ES-I3 (cell line): ENCODE results near the gene ITPKC.
A peak's percentile ranks its signal among the peaks of the same experiment; 100 is the strongest.
"Not testable (repeated sequence)": the region's sequence is repeated elsewhere in the genome, so short reads cannot be mapped to it uniquely, and the experiment has no call there.

Source experiments
- H3K36me3 ChIP-seq: 2 replicates; pipeline ENCODE4 v1.6.1; 2013; ENCODE audit warnings: mild to moderate bottlenecking, low read length, control low read depth, moderate library complexity; ENCODE audit not compliant: insufficient read depth
- H3K4me1 ChIP-seq: 2 replicates; pipeline ENCODE4 v1.6.1; 2013; ENCODE audit warnings: mild to moderate bottlenecking, control low read depth, low read length; ENCODE audit not compliant: insufficient read depth
- H3K9ac ChIP-seq: 2 replicates; pipeline ENCODE4 v1.6.1; 2013; ENCODE audit warnings: low read depth, mild to moderate bottlenecking, low read length, moderate library complexity
- H3K9me3 ChIP-seq: 2 replicates; pipeline ENCODE4 v1.6.1; 2013; ENCODE audit warnings: mild to moderate bottlenecking, low read length, moderate library complexity; ENCODE audit not compliant: control insufficient read depth, insufficient read depth

The ITPKC gene

DNA sequence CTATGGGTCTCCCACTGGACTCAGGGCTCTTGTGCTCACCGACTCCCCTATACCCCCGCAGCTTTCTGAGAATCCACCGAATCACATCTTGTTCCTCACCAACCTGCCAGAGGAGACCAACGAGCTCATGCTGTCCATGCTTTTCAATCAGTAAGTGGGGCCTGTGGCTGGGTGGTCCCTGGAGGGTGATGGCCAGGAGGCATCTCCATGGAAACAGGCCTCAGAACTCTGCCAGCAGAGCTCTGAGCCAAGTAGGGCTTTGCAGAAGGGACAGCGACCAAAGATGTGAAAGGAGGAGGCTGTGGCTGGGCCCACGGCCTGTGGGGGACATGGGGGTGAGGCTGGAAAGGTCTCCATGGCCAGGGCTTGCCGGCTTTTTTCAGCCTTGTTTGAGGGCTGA lies 46.6 kb downstream of the ITPKC start:
- no peak overlapping the region for H3K9ac ChIP-seq
- no peaks in the 10 kb centered on the region for H3K4me1 ChIP-seq
- H3K9me3 ChIP-seq, result no peaks in the 10 kb centered on the region
- peaks cover 57% of the 10 kb centered on the region for H3K36me3 ChIP-seq

DNA sequence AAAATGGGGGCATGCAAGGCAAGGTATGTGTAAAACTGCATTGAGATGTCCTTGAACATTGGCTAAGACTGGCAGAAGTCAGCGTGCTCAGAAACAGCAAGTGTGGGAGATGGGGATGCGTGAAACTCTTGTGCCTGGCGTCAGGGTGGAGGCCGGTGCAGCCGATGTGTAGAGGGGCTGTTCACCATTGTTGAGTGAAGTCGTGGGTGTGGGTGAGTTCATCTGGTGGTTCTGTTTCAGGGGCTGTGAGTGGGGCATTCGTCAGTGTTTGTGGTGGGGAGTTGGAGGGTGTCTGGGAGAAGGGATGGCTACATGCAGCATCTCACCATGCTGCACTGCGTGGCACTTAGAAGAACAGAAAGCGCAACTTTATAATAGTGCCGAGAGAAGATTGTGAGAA lies 47.1 kb downstream of the ITPKC start:
- Histone ChIP-seq H3K9me3 (no peaks in the 10 kb centered on the region), H3K4me1 (no peaks in the 10 kb centered on the region), H3K36me3 (peaks cover 56% of the 10 kb centered on the region), H3K9ac (no peak overlapping the region)

GRCh38 chr19:40766385-40766784 lies 49.5 kb downstream of the ITPKC start:
- H3K36me3 ChIP-seq, result peaks cover 39% of the 10 kb centered on the region
- H3K9ac ChIP-seq, H3K4me1 ChIP-seq, H3K9me3 ChIP-seq: not testable (repeated sequence)

DNA sequence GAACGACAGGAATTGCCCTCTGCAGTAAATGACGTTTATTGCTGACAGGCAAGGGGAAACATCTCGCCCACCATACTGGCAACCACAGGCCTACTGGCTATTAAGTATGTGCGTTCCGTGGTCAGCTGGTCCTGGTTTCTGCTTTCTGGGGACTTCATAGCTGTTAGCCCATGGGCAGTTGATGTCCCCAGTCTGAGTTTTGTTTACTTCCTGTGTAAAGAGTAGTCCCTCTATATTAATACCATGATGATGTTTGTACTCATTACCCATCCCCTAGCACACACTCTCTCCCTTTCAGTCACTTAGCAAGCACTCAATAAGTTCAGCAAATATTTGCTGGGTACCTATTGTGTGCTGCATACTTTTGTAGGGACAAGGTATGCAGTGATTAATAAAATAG lies 52.0 kb downstream of the ITPKC start:
- Histone ChIP-seq H3K4me1 (no peaks in the 10 kb centered on the region), H3K9ac (no peak overlapping the region), H3K9me3 (no peaks in the 10 kb centered on the region), H3K36me3 (peaks cover 20% of the 10 kb centered on the region)

DNA sequence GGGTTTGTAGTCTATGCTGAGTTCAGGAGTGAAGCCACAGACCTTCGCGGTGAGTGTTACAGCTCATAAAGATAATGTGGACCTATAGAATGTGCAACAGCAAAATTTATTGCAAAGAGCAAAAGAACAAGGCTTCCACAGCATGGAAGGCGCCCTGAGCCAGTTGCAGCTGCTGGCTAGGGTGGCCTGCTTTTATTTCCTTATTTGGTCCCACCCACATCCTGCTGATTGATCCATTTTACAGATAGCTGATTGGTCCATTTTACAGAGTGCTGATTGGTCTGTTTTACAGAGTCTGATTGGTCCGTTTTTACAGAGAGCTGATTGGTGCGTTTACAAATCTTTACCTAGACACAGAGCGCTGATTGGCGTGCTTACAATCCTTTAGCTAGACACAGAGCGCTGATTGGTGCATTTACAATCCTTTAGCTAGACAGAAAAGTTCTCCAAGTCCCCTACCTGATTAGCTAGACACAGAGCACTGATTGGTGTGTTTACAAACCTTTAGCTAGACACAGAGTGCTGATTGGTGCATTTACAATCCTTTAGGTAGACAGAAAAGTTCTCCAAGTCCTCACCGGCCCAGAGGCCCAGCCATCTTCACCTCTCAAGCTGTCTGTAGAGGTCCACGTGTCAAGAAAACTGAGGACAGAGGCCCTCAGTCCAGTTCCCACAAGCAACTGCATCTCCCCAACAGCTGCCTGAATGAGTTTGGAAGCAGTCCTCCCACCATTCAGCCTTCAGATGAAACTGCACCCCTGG lies 54.4 kb downstream of the ITPKC start:
- not testable (repeated sequence) for H3K9ac ChIP-seq, H3K9me3 ChIP-seq, H3K36me3 ChIP-seq, H3K4me1 ChIP-seq

DNA sequence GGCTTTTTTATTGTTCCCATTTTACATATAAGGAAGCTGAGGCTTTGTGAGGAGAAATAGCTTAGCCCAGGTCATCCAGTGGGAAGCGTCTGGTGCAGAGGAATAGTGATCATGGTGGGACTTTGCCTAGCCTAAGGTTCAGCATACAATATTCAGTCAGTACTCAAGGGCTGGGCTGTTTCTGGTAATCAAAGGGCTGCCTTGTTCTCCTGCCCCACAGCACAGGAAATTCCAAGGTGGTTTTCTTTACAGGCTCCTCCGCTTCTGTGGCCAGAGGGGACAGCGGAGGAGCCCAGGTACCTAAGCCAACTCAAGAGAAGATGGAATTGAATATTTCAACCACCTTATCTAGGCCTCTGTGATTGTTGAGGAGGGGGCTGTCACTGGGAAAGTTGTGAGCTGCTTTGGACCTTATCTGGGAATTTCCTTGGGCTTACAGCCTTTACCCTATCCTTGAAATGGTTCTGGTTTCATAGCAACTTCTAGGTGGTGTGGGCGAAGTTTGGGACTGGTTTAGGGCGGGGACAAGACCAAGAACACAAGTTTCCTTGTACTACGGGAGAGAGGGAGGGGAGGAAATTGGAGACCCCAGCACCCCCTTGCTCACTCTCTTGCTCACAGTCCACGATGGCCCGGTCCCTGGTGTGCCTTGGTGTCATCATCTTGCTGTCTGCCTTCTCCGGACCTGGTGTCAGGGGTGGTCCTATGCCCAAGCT lies 58.2 kb downstream of the ITPKC start, which contains the start of gene MIA:
TSS of gene MIA (plus strand) at position 606 of the 716 bp plus-strand sequence. CDS start at position 628, 22 bp downstream.
- Histone ChIP-seq H3K9ac (no peak within 1 kb of the TSS), H3K4me1 (peaks cover 20% of the 10 kb centered on the region), H3K9me3 (no peaks in the 10 kb centered on the region), H3K36me3 (no peaks in the 10 kb centered on the region)

GRCh38 chr19:40775632-40776022 lies 58.7 kb downstream of the ITPKC start:
- Histone ChIP-seq H3K4me1 (peaks cover 20% of the 10 kb centered on the region), H3K36me3 (no peaks in the 10 kb centered on the region)

DNA sequence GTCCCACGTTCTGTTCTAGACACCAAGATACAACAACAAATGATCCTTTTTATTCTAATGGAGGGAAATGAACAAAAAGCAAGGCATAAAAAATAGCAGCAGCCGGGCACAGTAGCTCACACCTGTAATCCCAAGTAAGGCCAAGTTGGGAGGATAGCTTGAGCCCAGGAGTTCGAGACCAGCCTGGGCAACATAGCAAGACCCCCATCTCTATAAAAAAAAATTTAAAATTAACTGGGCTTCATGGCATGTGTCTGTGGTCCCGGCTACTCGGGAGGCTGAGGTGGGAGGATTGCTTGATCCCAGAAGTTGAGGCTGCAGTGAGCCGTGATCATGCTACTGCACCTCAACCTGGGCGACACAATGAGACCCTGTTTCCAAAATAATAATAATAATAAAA lies 59.5 kb downstream of the ITPKC start:
- H3K9me3 ChIP-seq, result no peaks in the 10 kb centered on the region
- peaks cover 20% of the 10 kb centered on the region for H3K4me1 ChIP-seq
- H3K9ac ChIP-seq, result no peak overlapping the region
- no peaks in the 10 kb centered on the region for H3K36me3 ChIP-seq

More at GRCh38 chr19:40775632-40776022, 58.7 kb downstream of the ITPKC start:
- H3K9ac ChIP-seq, result no peak overlapping the region
- no peaks in the 10 kb centered on the region for H3K9me3 ChIP-seq

DNA sequence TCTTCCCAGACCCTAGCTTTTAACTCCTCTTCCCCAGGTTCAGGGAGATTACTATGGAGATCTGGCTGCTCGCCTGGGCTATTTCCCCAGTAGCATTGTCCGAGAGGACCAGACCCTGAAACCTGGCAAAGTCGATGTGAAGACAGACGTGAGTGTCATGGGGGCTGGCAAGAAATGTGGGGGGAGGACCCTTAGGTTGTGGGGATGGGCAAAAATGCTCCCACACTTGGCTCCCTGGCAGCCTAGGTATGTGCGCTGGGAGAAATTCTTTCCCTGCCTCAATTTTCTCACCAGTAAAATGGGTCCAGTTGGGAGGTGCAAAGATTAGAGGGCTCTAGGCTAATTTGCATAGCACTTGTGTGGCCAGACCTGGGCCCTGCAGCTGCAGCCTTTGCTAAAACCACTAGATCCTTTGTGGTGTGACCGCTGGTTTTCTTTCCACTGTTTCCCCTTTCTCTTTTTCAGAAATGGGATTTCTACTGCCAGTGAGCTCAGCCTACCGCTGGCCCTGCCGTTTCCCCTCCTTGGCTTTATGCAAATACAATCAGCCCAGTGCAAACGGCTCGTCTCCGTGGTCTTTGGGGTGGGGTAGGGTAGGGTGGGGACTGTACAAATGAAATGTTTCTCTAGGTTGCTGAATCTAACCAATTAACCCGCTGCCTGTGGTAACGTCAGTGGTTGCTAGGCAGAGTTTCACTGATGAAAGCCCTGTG lies 60.2 kb downstream of the ITPKC start:
- Histone ChIP-seq H3K9me3 (no peaks in the 10 kb centered on the region), H3K36me3 (no peaks in the 10 kb centered on the region), H3K9ac (peak overlapping the region; percentile 71), H3K4me1 (peaks cover 20% of the 10 kb centered on the region)

- Histone ChIP-seq H3K9ac (peak overlapping the region; percentile 71), H3K9me3 (no peaks in the 10 kb centered on the region), H3K36me3 (no peaks in the 10 kb centered on the region), H3K4me1 (peaks cover 20% of the 10 kb centered on the region)
Observed at GRCh38 chr19:40777645-40777936, 60.7 kb downstream of the ITPKC start.

- Histone ChIP-seq H3K9ac (peak within 1 kb of the TSS; percentile 92), H3K36me3 (no peaks in the 10 kb centered on the region), H3K4me1 (peaks cover 20% of the 10 kb centered on the region), H3K9me3 (no peaks in the 10 kb centered on the region)
Observed at GRCh38 chr19:40777937-40778705, 61.2 kb downstream of the ITPKC start, which contains the start of gene RAB4B. TSS of gene RAB4B (plus strand) at chr19:40778247. CDS start at chr19:40778376, 129 bp downstream.

- Histone ChIP-seq H3K36me3 (no peaks in the 10 kb centered on the region), H3K9me3 (no peaks in the 10 kb centered on the region), H3K4me1 (peaks cover 20% of the 10 kb centered on the region), H3K9ac (peak overlapping the region; percentile 92)
Observed at GRCh38 chr19:40778706-40779284, 61.9 kb downstream of the ITPKC start.

DNA sequence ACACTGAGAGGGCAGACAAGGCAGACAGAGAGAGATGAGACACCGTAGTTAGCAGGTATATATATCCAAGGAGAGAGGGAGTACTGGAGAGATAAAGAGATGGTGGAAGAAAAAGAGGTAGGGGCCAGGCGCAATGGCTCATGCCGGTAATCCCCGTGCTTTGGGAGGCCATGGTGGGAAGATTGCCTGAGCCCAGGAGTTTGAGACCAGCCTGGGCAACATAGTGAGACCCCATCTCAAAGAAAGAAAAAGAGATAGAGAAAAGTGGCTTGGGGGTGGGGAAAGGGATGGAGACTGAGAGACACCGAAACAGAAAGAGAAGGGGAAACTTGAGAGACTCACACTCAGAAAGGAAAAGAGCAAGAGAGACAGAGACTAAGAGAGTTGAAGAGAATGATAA lies 63.7 kb downstream of the ITPKC start:
- Histone ChIP-seq H3K9me3 (no peaks in the 10 kb centered on the region), H3K36me3 (no peaks in the 10 kb centered on the region), H3K9ac (no peak overlapping the region), H3K4me1 (peaks cover 13% of the 10 kb centered on the region)

GRCh38 chr19:40781140-40781539 lies 64.2 kb downstream of the ITPKC start:
- H3K9ac ChIP-seq, result no peak overlapping the region
- peaks cover 12% of the 10 kb centered on the region; the same call in 1 of the 2 replicates for H3K4me1 ChIP-seq
- H3K9me3 ChIP-seq, result no peaks in the 10 kb centered on the region
- no peaks in the 10 kb centered on the region for H3K36me3 ChIP-seq
